Measurements from ENCODE around the gene PLCG2.

DNA sequence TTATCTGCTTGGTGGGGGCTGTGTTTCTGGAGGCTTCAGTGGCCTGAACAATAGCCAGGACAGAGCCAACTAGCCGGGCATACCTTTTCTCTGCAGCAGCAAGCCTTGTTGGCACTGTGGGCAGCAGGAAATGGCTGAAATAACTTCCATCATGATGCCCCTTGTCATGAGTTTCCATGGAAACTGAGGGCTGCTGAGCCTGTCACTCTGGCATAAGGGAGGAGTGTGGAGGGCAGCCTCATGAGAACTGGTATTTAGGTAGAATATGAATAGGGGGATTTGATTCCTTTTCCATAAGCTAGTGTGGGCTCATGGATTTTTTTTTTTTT is 39.4 kb downstream of the PLCG2 start:
- TF ChIP-seq, protein P1, sequence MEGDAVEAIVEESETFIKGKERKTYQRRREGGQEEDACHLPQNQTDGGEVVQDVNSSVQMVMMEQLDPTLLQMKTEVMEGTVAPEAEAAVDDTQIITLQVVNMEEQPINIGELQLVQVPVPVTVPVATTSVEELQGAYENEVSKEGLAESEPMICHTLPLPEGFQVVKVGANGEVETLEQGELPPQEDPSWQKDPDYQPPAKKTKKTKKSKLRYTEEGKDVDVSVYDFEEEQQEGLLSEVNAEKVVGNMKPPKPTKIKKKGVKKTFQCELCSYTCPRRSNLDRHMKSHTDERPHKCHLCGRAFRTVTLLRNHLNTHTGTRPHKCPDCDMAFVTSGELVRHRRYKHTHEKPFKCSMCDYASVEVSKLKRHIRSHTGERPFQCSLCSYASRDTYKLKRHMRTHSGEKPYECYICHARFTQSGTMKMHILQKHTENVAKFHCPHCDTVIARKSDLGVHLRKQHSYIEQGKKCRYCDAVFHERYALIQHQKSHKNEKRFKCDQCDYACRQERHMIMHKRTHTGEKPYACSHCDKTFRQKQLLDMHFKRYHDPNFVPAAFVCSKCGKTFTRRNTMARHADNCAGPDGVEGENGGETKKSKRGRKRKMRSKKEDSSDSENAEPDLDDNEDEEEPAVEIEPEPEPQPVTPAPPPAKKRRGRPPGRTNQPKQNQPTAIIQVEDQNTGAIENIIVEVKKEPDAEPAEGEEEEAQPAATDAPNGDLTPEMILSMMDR (IDR thresholded peaks at IDR 0.05) = no peak
- TF ChIP-seq POLR2A (IDR thresholded peaks at IDR 0.05) (no peak), EP300 (IDR thresholded peaks at IDR 0.05) (no peak)

Measured in ovary (tissue), 3 donors.